HepG2 (cell line): ENCODE data around the gene TAF1B. TPM values are rescaled to one million over a fixed set of nuclear protein-coding genes. Genes with fewer than 3 reads are reported as not detected.

Experiments used
- BCL6 ChIP-seq: IDR thresholded peaks from 2 replicates; pipeline ENCODE4 v1.6.1; 2016; ENCODE audit warnings: missing genetic modification reagents, missing compliant biosample characterization
- DDIT3 ChIP-seq: sonication (generic); formaldehyde crosslinking; IDR thresholded peaks from 2 replicates; pipeline ENCODE4 v1.4.0; 2020; ENCODE audit warnings: mild to moderate bottlenecking, missing genetic modification reagents
- ELF3 ChIP-seq: IDR thresholded peaks from 2 replicates; pipeline ENCODE4 v1.6.1; 2016; ENCODE audit warnings: missing genetic modification reagents, missing compliant biosample characterization
- FOXP4 ChIP-seq: sonication (generic); formaldehyde crosslinking; IDR thresholded peaks from 2 replicates; pipeline ENCODE4 v1.4.0; 2020; ENCODE audit warnings: missing genetic modification reagents
- GATA4 ChIP-seq: sonication (generic); IDR thresholded peaks from 2 replicates; pipeline ENCODE4 v1.6.1; 2016; ENCODE audit warnings: antibody characterized with exemption, low read depth, borderline replicate concordance
- HNRNPK ChIP-seq: fragments of 200-400 bp; formaldehyde crosslinking; IDR thresholded peaks from 2 replicates; pipeline ENCODE4 v1.6.1; 2018; ENCODE audit warnings: low read length, low read depth, moderate library complexity, mild to moderate bottlenecking; ENCODE audit not compliant: poor library complexity, severe bottlenecking
- HNRNPLL ChIP-seq: fragments of 200-400 bp; formaldehyde crosslinking; IDR thresholded peaks from 2 replicates; pipeline ENCODE4 v1.6.1; 2017; ENCODE audit warnings: mild to moderate bottlenecking, low read depth, low read length; ENCODE audit not compliant: poor library complexity, severe bottlenecking
- MIER3 ChIP-seq: IDR thresholded peaks from 2 replicates; pipeline ENCODE4 v1.6.1; 2016; ENCODE audit warnings: missing compliant biosample characterization, borderline replicate concordance
- MYC ChIP-seq: sonication (generic); formaldehyde crosslinking; IDR thresholded peaks from 2 replicates; pipeline ENCODE4 v1.9.0; 2021; ENCODE audit warnings: missing genetic modification reagents, borderline replicate concordance
- NCOR1 ChIP-seq: fragments of 200-600 bp; sonication (generic); IDR thresholded peaks from 2 replicates; pipeline ENCODE4 v1.7.0; 2017; ENCODE audit warnings: antibody characterized with exemption, low read length, borderline replicate concordance
- PAF1 ChIP-seq: IDR thresholded peaks from 2 replicates; pipeline ENCODE4 v1.6.1; 2016; ENCODE audit warnings: missing genetic modification reagents, missing compliant biosample characterization
- RARG ChIP-seq: sonication (generic); formaldehyde crosslinking; IDR thresholded peaks from 2 replicates; pipeline ENCODE4 v1.4.0; 2020; ENCODE audit warnings: low read depth, mild to moderate bottlenecking, missing genetic modification reagents
- RFX1 ChIP-seq: fragments of 450-650 bp; IDR thresholded peaks from 2 replicates; pipeline ENCODE4 v1.6.1; 2017
- ZFP82 ChIP-seq: sonication (generic); formaldehyde crosslinking; IDR thresholded peaks from 2 replicates; pipeline ENCODE4 v1.5.1; 2020; ENCODE audit warnings: mild to moderate bottlenecking, missing genetic modification reagents, borderline replicate concordance
- ZNF256 ChIP-seq: sonication (generic); formaldehyde crosslinking; conservative IDR thresholded peaks from 2 replicates; pipeline ENCODE4 v1.4.0; 2020; ENCODE audit warnings: missing genetic modification reagents
- ZNF367 ChIP-seq: sonication (generic); formaldehyde crosslinking; IDR thresholded peaks from 2 replicates; pipeline ENCODE4 v1.4.0; 2020; ENCODE audit warnings: missing genetic modification reagents, borderline replicate concordance
- ZNF549 ChIP-seq: sonication (generic); formaldehyde crosslinking; IDR thresholded peaks from 2 replicates; pipeline ENCODE4 v1.5.0; 2020; ENCODE audit warnings: missing genetic modification reagents
- ZNF552 ChIP-seq: sonication (generic); formaldehyde crosslinking; IDR thresholded peaks from 2 replicates; pipeline ENCODE4 v1.9.0; 2022; ENCODE audit warnings: missing genetic modification reagents, mild to moderate bottlenecking, borderline replicate concordance
- ZNF558 ChIP-seq: sonication (generic); formaldehyde crosslinking; IDR thresholded peaks from 2 replicates; pipeline ENCODE4 v1.9.0; 2022; ENCODE audit warnings: mild to moderate bottlenecking, missing genetic modification reagents, borderline replicate concordance
- ZNF710 ChIP-seq: sonication (generic); formaldehyde crosslinking; IDR thresholded peaks from 2 replicates; pipeline ENCODE4 v1.5.0; 2020; ENCODE audit warnings: mild to moderate bottlenecking, missing genetic modification reagents, borderline replicate concordance
- ZNF749 ChIP-seq: sonication (generic); formaldehyde crosslinking; IDR thresholded peaks from 2 replicates; pipeline ENCODE4 v1.8.0; 2022; ENCODE audit warnings: mild to moderate bottlenecking, missing genetic modification reagents, moderate library complexity, borderline replicate concordance
- ZNF878 ChIP-seq: sonication (generic); formaldehyde crosslinking; IDR thresholded peaks from 2 replicates; pipeline ENCODE4 v1.8.1; 2023; ENCODE audit warnings: mild to moderate bottlenecking, missing genetic modification reagents, moderate library complexity
- polyA plus RNA-seq, 8 experiments: library from polyadenylated mRNA; depleted of rRNA in 3 of 8; stranded (reverse) in 7 of 8; unstranded in 1 of 8; fragments of >200 nt; fragmentation: Illumina TruSeq in 4 of 8; extraction: Trizol in 4 of 8; gene quantifications; 2 replicates each; pipeline versions ENCODE4 v1.2.1 to v1.2.3, GENCODE V29; 2011 to 2016; ENCODE audit warnings: low read depth in 4 of 8, missing spikeins in 1 of 8, mixed read lengths in 1 of 8; ENCODE audit not compliant: insufficient read depth in 1 of 8
- total RNA-seq, 5 experiments: library from RNA; depleted of rRNA; stranded (reverse); fragments of >200 nt; fragmentation: Illumina TruSeq; extraction: Trizol; gene quantifications; 2 replicates each; pipeline ENCODE4 v1.2.3, GENCODE V29; 2016; ENCODE audit warnings: low read depth in 1 of 5
- TF ChIP-seq, protein P1 (sequence below): sonication (generic); formaldehyde crosslinking; IDR thresholded peaks from 2 replicates; pipeline ENCODE4 v1.4.0; 2020; ENCODE audit warnings: missing genetic modification reagents, low read depth, mild to moderate bottlenecking, borderline replicate concordance
- TF ChIP-seq, protein P2 (sequence below): IDR thresholded peaks from 2 replicates; pipeline ENCODE4 v1.6.1; 2016; ENCODE audit warnings: low read depth, control low read depth

Gene TAF1B
- total and polyA plus RNA-seq, 2 of the 13 experiments (the other 11 are each of a cell fraction or from before 2014, with no cell fraction given), result 13.3 to 27.7 TPM

- TF ChIP-seq ZNF367 (CRISPR knock-in tag), result no peak
- TF ChIP-seq ZNF552 (CRISPR knock-in tag), result no peak
- no peak for TF ChIP-seq MYC (CRISPR knock-in tag)
- TF ChIP-seq ZNF710 (CRISPR knock-in tag), result no peak
- no peak for TF ChIP-seq ZNF549 (CRISPR knock-in tag)
- 0 out of 2 replicates have a peak, but pooled peaks have one; percentile 35 for TF ChIP-seq ZNF558 (CRISPR knock-in tag)
- no peak for TF ChIP-seq DDIT3 (CRISPR knock-in tag)
- TF ChIP-seq, protein P1, sequence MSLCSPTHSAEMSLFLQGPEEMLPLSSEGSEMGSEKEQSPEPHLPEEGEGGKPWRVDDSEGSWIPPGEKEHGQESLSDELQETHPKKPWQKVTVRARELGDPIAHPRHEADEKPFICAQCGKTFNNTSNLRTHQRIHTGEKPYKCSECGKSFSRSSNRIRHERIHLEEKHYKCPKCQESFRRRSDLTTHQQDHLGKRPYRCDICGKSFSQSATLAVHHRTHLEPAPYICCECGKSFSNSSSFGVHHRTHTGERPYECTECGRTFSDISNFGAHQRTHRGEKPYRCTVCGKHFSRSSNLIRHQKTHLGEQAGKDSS, result no peak; the same call in 1 of the 2 replicates
- TF ChIP-seq ZNF256 (CRISPR knock-in tag), result no peak
- TF ChIP-seq HNRNPLL, result peak; percentile 9
- TF ChIP-seq PAF1, result no peak
- TF ChIP-seq NCOR1, result no peak
- no peak for TF ChIP-seq RFX1
- no peak for TF ChIP-seq RARG (CRISPR knock-in tag)
- TF ChIP-seq GATA4, result 0 out of 2 replicates have a peak, but pooled peaks have one; percentile 16
- TF ChIP-seq MIER3 (CRISPR knock-in tag), result no peak
- TF ChIP-seq ZNF878 (CRISPR knock-in tag), result no peak
- TF ChIP-seq, protein P2, sequence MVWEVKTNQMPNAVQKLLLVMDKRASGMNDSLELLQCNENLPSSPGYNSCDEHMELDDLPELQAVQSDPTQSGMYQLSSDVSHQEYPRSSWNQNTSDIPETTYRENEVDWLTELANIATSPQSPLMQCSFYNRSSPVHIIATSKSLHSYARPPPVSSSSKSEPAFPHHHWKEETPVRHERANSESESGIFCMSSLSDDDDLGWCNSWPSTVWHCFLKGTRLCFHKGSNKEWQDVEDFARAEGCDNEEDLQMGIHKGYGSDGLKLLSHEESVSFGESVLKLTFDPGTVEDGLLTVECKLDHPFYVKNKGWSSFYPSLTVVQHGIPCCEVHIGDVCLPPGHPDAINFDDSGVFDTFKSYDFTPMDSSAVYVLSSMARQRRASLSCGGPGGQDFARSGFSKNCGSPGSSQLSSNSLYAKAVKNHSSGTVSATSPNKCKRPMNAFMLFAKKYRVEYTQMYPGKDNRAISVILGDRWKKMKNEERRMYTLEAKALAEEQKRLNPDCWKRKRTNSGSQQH, result 0 out of 2 replicates have a peak, but pooled peaks have one; percentile 17
- no peak for TF ChIP-seq FOXP4 (CRISPR knock-in tag)
- no peak for TF ChIP-seq BCL6
- TF ChIP-seq ZFP82 (CRISPR knock-in tag), result no peak
- TF ChIP-seq ZNF749, result no peak
- TF ChIP-seq ELF3 (CRISPR knock-in tag), result peak; percentile 78
- no peak for TF ChIP-seq HNRNPK
These were observed 42.1 kb upstream of the TAF1B start (continued) for GRCh38 chr2:9800975-9801726.
